Mucosa of rectum (tissue), 2 donors: ENCODE measurements around the gene RBM34.
"Not testable (repeated sequence)": the region's sequence is repeated elsewhere in the genome, so short reads cannot be mapped to it uniquely, and the experiment has no call there.

Source experiments
- H3K27ac ChIP-seq, 2 donors: one replicate each; pipeline ENCODE4 v1.7.0; 2013; ENCODE audit warnings: inconsistent platforms in 2 of 2, low read depth in 2 of 2, low read length in 2 of 2
- H3K27me3 ChIP-seq, 2 donors: one replicate each; pipeline ENCODE4 v1.7.0; 2013; ENCODE audit warnings: low read length in 2 of 2; ENCODE audit not compliant: control insufficient read depth in 2 of 2, insufficient read depth in 2 of 2
- H3K36me3 ChIP-seq, 2 donors: one replicate each; pipeline ENCODE4 v1.7.0; 2013; ENCODE audit warnings: low read length in 2 of 2; ENCODE audit not compliant: control insufficient read depth in 2 of 2, insufficient read depth in 2 of 2
- H3K4me1 ChIP-seq, 2 donors: one replicate each; pipeline ENCODE4 v1.7.0; 2013; ENCODE audit warnings: low read length in 2 of 2, mild to moderate bottlenecking in 1 of 2; ENCODE audit not compliant: control insufficient read depth in 2 of 2, insufficient read depth in 2 of 2
- H3K4me3 ChIP-seq, 2 donors: one replicate each; pipeline ENCODE4 v1.7.0; 2013; ENCODE audit warnings: low read length in 2 of 2
- H3K9ac ChIP-seq, 2 donors: one replicate each; pipeline ENCODE4 v1.7.0; 2013; ENCODE audit warnings: low read length in 2 of 2, low read depth in 1 of 2, mild to moderate bottlenecking in 1 of 2
- H3K9me3 ChIP-seq, 2 donors: one replicate each; pipeline ENCODE4 v1.7.0; 2013; ENCODE audit warnings: low read length in 2 of 2; ENCODE audit not compliant: control insufficient read depth in 2 of 2
- donor health status: healthy.
- donor health status: Normal muscosa, but diverticular disease.

Gene RBM34

DNA sequence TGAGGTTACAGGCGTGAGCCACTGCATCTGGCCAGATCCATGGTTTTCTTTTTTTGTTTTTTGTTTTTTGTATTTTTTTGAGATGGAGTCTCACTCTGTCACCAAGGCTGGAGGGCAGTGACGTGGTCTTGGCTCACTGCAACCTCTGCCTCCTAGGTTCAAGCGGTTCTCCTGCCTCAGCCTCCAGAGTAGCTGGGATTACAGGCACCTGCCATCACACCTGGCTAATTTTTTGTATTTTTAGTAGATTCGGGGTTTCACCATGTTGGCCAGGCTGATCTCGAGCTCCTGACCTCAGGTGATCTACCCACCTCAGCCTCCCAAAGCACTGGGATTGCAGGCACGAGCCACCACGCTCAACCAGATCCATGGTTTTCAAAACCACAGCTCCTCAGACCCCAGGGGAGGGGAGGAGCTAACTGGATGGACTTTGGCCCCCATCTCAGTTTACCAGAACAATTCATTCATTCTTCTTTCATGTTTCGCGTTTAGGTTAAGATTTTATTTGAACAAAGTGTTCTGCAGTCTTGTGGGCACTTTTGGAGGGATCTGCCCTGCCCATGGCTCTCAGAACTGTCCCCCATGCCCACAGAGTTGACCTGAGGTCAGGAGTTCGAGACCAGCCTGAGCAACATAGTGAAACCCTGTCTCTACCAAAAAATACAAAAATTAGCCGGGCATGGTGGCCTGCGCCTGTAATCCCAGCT, 75.5 kb downstream of the RBM34 start:
- H3K9ac ChIP-seq, H3K27me3 ChIP-seq, H3K27ac ChIP-seq, H3K9me3 ChIP-seq, H3K36me3 ChIP-seq, H3K4me3 ChIP-seq: not testable (repeated sequence)
- peaks cover 20 to 23% of the 10 kb centered on the region in 2 donors for H3K4me1 ChIP-seq
